ENCODE data around the gene SPATA21.
"Not testable (repeated sequence)": the region's sequence is repeated elsewhere in the genome, so short reads cannot be mapped to it uniquely, and the experiment has no call there.

Gene SPATA21

GRCh38 chr1:16369821-16370220 lies 67.4 kb downstream of the SPATA21 start:
- Histone ChIP-seq H3K9me3 (ENCODE audit: control insufficient read depth, low read length) (no peaks in the 10 kb centered on the region), H3K36me3 (ENCODE audit: control insufficient read depth, insufficient read depth, low read length) (no peaks in the 10 kb centered on the region), H3K27ac (ENCODE audit: insufficient read depth, low read length, poor library complexity, severe bottlenecking) (no peak overlapping the region), H3K4me3 (ENCODE audit: insufficient read depth, low read depth, low read length, poor library complexity, severe bottlenecking) (no peak overlapping the region), H3K4me1 (ENCODE audit: control insufficient read depth, insufficient read depth, low read length, poor library complexity, severe bottlenecking) (peaks cover 37% of the 10 kb centered on the region), H3K27me3 (replicated peaks; ENCODE audit: control insufficient read depth, insufficient read depth, low read length, poor library complexity, severe bottlenecking) (no peaks in the 10 kb centered on the region)
- no peak for DNase-seq

DNA sequence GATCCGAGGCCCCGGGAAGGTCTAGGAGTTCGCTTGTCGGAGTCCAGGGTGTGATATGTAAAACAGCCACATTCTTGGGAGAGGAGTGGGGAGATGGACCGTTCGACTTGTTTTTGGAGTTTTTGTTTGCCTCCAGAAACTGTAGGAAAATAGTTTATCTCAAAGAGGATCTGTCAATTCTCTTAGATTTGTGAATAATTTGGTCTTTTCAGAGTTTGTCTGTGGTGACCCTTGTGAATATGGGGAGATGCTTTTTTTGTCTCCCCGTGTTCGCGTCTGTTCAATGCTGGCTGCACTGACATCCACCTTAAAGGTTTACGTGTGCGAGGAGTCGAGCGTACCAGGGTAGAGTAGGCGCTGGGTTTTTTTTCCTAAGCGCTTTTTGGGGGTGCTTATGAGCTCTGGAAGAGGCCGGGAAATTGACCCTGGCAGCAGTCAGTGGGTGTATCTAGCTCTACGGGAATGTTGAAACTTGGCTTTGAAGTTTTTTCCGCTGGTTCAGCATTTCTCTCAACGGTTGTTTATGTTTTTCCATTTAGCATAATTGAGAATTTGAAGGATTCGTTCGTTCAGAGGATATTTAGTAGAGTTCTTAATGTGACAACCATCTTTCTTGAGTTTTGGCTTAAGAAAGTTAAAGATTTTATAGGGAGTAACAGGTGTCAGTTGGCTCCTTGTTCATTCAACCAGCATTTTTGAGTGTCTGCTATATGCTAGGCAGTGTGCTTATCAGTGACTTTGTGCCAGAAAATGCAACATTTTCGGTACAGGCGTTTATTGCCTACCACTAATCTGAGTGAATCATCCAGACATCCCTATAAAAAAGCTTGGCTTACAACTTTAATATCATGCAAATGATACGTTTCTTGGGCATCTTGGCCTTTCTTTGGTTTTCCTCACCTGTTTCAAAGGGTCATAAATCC lies 69.0 kb downstream of the SPATA21 start:
- no peak for DNase-seq
- peak overlapping the region; percentile 74 for H3K4me3 ChIP-seq (ENCODE audit: insufficient read depth, low read depth, low read length, poor library complexity, severe bottlenecking)

DNA sequence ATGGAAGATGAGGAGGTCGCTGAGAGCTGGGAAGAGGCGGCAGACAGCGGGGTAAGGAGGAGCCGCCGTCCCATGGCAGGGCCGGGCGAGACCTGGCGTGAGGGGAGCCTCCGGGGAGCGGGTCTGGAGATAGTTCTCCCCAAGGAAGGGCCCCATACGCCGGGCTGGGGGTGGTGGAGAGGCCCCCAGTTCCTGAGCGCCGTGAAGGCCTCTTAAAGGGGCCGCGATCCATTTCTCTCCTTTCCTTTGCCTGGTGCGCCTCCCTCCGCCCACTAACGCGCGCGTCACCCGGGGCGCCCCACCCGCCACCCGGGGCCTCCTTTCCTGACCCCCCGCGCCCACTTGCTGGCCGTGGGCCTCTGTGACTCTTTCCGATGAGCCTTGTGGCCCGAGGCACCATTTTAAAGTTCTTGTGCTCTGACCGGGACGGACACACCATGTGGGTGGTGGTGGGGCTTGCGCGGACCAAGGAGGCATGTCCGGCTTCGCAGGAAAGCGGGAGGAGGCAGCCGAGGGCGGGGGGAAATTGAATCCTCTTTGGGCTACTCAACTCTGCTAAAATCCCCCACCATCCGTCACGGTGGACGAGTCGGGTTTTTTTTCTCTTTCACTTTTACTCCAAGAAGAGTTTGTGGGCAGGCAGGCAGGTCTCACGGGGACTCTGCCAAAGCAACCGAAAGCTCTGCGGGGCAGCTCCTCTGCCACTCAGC lies 69.8 kb downstream of the SPATA21 start:
- Histone ChIP-seq H3K4me1 (ENCODE audit: control insufficient read depth, insufficient read depth, low read length, poor library complexity, severe bottlenecking) (peaks cover 27% of the 10 kb centered on the region), H3K9me3 (ENCODE audit: control insufficient read depth, low read length) (no peaks in the 10 kb centered on the region)

More for the DNA sequence above, 69.0 kb downstream of the SPATA21 start:
- Histone ChIP-seq H3K36me3 (ENCODE audit: control insufficient read depth, insufficient read depth, low read length) (no peaks in the 10 kb centered on the region), H3K27me3 (replicated peaks; ENCODE audit: control insufficient read depth, insufficient read depth, low read length, poor library complexity, severe bottlenecking) (no peaks in the 10 kb centered on the region), H3K27ac (ENCODE audit: insufficient read depth, low read length, poor library complexity, severe bottlenecking) (peak overlapping the region; percentile 98), H3K9me3 (ENCODE audit: control insufficient read depth, low read length) (no peaks in the 10 kb centered on the region), H3K4me1 (ENCODE audit: control insufficient read depth, insufficient read depth, low read length, poor library complexity, severe bottlenecking) (peaks cover 29% of the 10 kb centered on the region)

GRCh38 chr1:16366722-16367257 lies 70.4 kb downstream of the SPATA21 start, which contains the start of gene SZRD1:
TSS of gene SZRD1 (plus strand) at chr1:16367242. CDS start at chr1:16367258, 16 bp downstream.
- Histone ChIP-seq H3K9me3 (ENCODE audit: control insufficient read depth, low read length) (no peaks in the 10 kb centered on the region), H3K27ac (ENCODE audit: insufficient read depth, low read length, poor library complexity, severe bottlenecking) (peak within 1 kb of the TSS; percentile 98), H3K4me1 (ENCODE audit: control insufficient read depth, insufficient read depth, low read length, poor library complexity, severe bottlenecking) (peaks cover 20% of the 10 kb centered on the region), H3K36me3 (ENCODE audit: control insufficient read depth, insufficient read depth, low read length) (no peaks in the 10 kb centered on the region), H3K27me3 (replicated peaks; ENCODE audit: control insufficient read depth, insufficient read depth, low read length, poor library complexity, severe bottlenecking) (no peaks in the 10 kb centered on the region), H3K4me3 (ENCODE audit: insufficient read depth, low read depth, low read length, poor library complexity, severe bottlenecking) (peak within 1 kb of the TSS; percentile 74)
- DNase-seq, result peak; percentile 91 to 96 (median 95)

More for the DNA sequence above, 69.8 kb downstream of the SPATA21 start:
- DNase-seq, result peak; percentile 68 to 78 (median 76)
- peak overlapping the region; percentile 74 for H3K4me3 ChIP-seq (ENCODE audit: insufficient read depth, low read depth, low read length, poor library complexity, severe bottlenecking)
- peak overlapping the region; percentile 98 for H3K27ac ChIP-seq (ENCODE audit: insufficient read depth, low read length, poor library complexity, severe bottlenecking)
- no peaks in the 10 kb centered on the region for H3K36me3 ChIP-seq (ENCODE audit: control insufficient read depth, insufficient read depth, low read length)
- no peaks in the 10 kb centered on the region for H3K27me3 ChIP-seq (replicated peaks; ENCODE audit: control insufficient read depth, insufficient read depth, low read length, poor library complexity, severe bottlenecking)

DNA sequence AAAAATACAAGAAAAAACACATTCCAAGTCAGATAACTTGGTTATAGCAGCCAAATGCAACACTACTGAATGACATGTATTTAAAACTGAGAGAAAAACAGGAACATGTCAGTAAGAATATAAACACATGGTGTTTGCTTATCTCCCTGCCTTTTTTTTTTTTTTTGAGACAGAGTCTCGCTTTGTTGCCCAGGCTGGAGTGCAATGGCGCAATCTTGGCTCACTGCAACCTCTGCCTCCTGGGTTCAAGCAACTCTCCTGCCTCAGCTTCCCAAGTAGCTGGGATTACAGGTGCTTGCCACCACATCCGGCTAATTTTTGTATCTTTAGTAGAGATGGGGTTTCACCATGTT lies 72.1 kb downstream of the SPATA21 start:
- H3K4me1 ChIP-seq (ENCODE audit: control insufficient read depth, insufficient read depth, low read length, poor library complexity, severe bottlenecking), result peaks cover 10% of the 10 kb centered on the region
- not testable (repeated sequence) for H3K4me3 ChIP-seq (ENCODE audit: insufficient read depth, low read depth, low read length, poor library complexity, severe bottlenecking); H3K9me3 ChIP-seq (ENCODE audit: control insufficient read depth, low read length); H3K27me3 ChIP-seq (replicated peaks; ENCODE audit: control insufficient read depth, insufficient read depth, low read length, poor library complexity, severe bottlenecking); DNase-seq; H3K27ac ChIP-seq (ENCODE audit: insufficient read depth, low read length, poor library complexity, severe bottlenecking); H3K36me3 ChIP-seq (ENCODE audit: control insufficient read depth, insufficient read depth, low read length)

GRCh38 chr1:16356867-16357266 lies 80.4 kb downstream of the SPATA21 start:
- H3K9me3 ChIP-seq (ENCODE audit: control insufficient read depth, low read length), result no peaks in the 10 kb centered on the region
- no peak for DNase-seq
- H3K27ac ChIP-seq (ENCODE audit: insufficient read depth, low read length, poor library complexity, severe bottlenecking), result no peak overlapping the region
- no peaks in the 10 kb centered on the region for H3K27me3 ChIP-seq (replicated peaks; ENCODE audit: control insufficient read depth, insufficient read depth, low read length, poor library complexity, severe bottlenecking)
- H3K4me1 ChIP-seq (ENCODE audit: control insufficient read depth, insufficient read depth, low read length, poor library complexity, severe bottlenecking), result peaks cover 5% of the 10 kb centered on the region
- no peak overlapping the region for H3K4me3 ChIP-seq (ENCODE audit: insufficient read depth, low read depth, low read length, poor library complexity, severe bottlenecking)
- H3K36me3 ChIP-seq (ENCODE audit: control insufficient read depth, insufficient read depth, low read length), result no peaks in the 10 kb centered on the region

DNA sequence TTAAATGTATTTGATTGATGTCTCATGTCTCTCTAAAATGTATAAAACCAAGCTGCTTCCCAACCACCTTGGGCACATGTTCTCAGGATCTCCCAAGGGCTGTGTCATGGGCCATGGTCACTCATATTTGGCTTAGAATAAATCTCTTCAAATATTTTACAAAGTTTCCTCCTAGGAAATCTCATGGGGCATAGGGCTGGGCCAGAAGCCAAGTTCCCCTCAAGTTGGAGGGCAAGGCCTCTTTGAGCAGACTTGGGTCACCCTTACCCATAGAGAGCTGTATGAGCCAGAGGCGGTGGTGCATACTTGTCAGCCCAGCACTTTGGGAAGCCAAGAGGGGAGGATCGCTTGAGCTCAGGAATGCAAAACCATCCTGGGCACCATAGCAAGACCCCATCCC lies 82.6 kb downstream of the SPATA21 start:
- Histone ChIP-seq H3K27ac (ENCODE audit: insufficient read depth, low read length, poor library complexity, severe bottlenecking) (no peak overlapping the region), H3K27me3 (replicated peaks; ENCODE audit: control insufficient read depth, insufficient read depth, low read length, poor library complexity, severe bottlenecking) (no peaks in the 10 kb centered on the region), H3K4me1 (ENCODE audit: control insufficient read depth, insufficient read depth, low read length, poor library complexity, severe bottlenecking) (peaks cover 8% of the 10 kb centered on the region), H3K4me3 (ENCODE audit: insufficient read depth, low read depth, low read length, poor library complexity, severe bottlenecking) (no peak overlapping the region), H3K36me3 (ENCODE audit: control insufficient read depth, insufficient read depth, low read length) (no peaks in the 10 kb centered on the region), H3K9me3 (ENCODE audit: control insufficient read depth, low read length) (no peaks in the 10 kb centered on the region)
- no peak for DNase-seq

DNA sequence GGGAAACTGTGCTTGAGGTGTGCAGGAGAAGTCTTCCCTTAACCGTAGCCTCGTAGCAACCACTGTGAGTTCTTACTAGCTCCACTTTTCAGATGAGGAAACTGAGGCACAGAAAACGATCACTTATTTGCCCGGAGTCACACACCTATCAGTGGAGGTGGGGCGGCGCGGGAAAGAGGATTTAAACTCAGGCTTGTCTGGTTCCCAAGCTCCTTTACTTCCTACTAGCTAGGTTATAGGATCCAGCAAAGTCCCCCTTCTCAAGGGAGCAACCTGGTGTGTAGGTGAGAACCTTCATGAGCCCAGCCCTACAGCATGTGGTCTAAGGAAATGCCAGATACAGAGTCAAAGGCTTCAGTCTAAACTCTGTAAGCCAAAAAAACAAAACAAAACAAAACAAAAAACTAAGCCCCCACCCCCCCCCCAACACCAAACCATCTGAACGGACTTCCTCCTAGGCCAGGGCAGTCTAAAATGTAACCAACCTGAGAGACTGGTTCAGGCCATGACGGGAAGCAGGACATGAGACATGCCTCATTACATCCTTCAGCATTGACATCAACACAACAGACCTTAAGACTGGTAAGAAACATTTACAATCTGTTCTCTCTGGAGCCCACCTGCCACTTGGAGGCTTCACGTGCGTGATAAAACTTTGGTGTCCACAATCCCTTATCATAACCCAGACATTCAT lies 84.2 kb downstream of the SPATA21 start:
- peak overlapping the region; percentile 91 for H3K4me3 ChIP-seq (ENCODE audit: insufficient read depth, low read depth, low read length, poor library complexity, severe bottlenecking)
- no peaks in the 10 kb centered on the region for H3K27me3 ChIP-seq (replicated peaks; ENCODE audit: control insufficient read depth, insufficient read depth, low read length, poor library complexity, severe bottlenecking)
- no peaks in the 10 kb centered on the region for H3K36me3 ChIP-seq (ENCODE audit: control insufficient read depth, insufficient read depth, low read length)
- H3K4me1 ChIP-seq (ENCODE audit: control insufficient read depth, insufficient read depth, low read length, poor library complexity, severe bottlenecking), result peaks cover 8% of the 10 kb centered on the region
- no peaks in the 10 kb centered on the region for H3K9me3 ChIP-seq (ENCODE audit: control insufficient read depth, low read length)
- peak overlapping the region; percentile 86 for H3K27ac ChIP-seq (ENCODE audit: insufficient read depth, low read length, poor library complexity, severe bottlenecking)
- no peak for DNase-seq

DNA sequence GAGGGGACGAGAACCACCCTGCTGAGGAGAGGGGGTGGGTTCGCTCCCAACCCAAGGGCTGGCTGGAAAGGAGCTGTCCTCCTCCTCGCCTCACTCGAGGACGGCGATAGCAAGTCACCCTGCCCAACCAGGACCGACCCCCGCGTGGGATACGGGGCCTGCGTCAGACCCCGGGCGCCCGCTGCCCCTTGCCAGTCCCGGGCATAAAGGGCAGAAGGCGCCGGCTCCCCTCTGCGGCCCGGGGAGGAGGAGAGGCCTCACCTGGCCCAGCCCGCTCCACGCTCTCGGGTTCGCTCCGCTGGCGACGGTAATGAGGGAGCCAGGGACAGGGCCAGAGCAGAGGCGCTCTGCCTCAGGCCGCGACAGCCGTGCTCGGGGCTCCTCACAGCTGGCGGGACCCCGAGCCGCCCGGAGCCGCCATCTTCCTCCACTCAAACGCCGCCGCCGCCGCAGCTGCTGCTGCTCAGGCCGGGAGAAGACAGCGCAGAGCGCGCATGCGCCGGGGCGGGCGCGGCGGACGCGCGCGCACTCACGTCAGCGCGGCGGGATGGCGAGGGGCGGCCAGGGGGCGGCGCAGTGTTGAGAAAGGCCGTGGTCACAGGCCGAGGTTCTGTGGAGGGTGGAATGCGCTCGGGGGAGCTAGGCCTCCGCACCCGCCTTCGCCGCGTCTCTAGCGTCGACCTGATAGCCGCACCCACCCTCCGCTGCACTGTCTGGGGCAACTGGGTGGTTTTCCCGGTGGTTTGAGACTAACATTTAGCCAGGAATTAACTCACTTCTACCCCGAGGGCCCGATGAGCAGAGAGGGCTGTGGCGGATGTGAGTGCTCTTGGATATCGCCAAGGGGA lies 85.0 kb downstream of the SPATA21 start, which contains the start of gene FBXO42:
FBXO42 (minus strand) TSS at position 487 of the 848 bp plus-strand sequence. CDS start 37,062 bp downstream, outside the sequence.
- DNase-seq, result peak; percentile 85 to 89 (median 85)
- peak within 1 kb of the TSS; percentile 86 for H3K27ac ChIP-seq (ENCODE audit: insufficient read depth, low read length, poor library complexity, severe bottlenecking)
- H3K36me3 ChIP-seq (ENCODE audit: control insufficient read depth, insufficient read depth, low read length), result no peaks in the 10 kb centered on the region
- H3K27me3 ChIP-seq (replicated peaks; ENCODE audit: control insufficient read depth, insufficient read depth, low read length, poor library complexity, severe bottlenecking), result no peaks in the 10 kb centered on the region
- H3K4me1 ChIP-seq (ENCODE audit: control insufficient read depth, insufficient read depth, low read length, poor library complexity, severe bottlenecking), result peaks cover 8% of the 10 kb centered on the region
- H3K9me3 ChIP-seq (ENCODE audit: control insufficient read depth, low read length), result no peaks in the 10 kb centered on the region
- peak within 1 kb of the TSS; percentile 91 for H3K4me3 ChIP-seq (ENCODE audit: insufficient read depth, low read depth, low read length, poor library complexity, severe bottlenecking)
